ENCODE data around the gene LRP1. TPM values are rescaled to one million over a fixed set of nuclear protein-coding genes. Genes with fewer than 3 reads are reported as not detected.
A peak's percentile ranks its signal among the peaks of the same experiment; 100 is the strongest.
"Not testable (repeated sequence)": the region's sequence is repeated elsewhere in the genome, so short reads cannot be mapped to it uniquely, and the experiment has no call there.

Gene LRP1
- total and polyA plus RNA-seq, 5 experiments from 2014 or later = 0.51 to 6.0 (median 2.7) TPM; not detected in 1

- DNase-seq (peak in 1 of 10 donors; percentile 8), ATAC-seq (no peak)
- POLR2A ChIA-PET = no interaction called here
- Mint-ChIP-seq H3K27ac (no peak overlapping the region), H3K4me1 (peaks cover 4 to 16% (median 5%) of the 10 kb centered on the region in 4 donors), H3K36me3 (no peaks in the 10 kb centered on the region), H3K27me3 (peaks cover 0 to 4% (median 0%) of the 10 kb centered on the region in 5 donors), H3K4me3 (no peak overlapping the region), H3K9me3 (no peaks in the 10 kb centered on the region)
Measured at GRCh38 chr12:57119294-57120085, 8.8 kb upstream of the LRP1 start.

DNA sequence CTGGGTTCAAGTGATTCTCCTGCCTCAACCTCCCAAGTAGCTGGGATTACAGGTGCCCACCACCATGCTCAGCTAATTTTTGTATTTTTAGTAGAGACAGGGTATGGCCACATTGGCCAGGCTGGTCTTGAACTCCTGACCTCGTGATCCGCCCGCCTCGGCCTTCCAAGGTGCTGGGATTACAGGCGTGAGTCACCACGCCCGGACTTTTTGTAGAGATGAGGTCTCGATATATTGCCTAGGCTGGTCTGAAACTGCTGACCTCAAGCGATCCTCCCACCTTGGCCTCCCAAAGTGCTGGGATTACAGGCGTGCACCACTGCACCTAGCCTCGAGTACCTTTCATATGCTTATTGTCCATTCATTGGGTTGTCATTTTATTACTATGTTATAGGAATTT, 7.6 kb upstream of the LRP1 start:
- H3K36me3 Mint-ChIP-seq, H3K4me3 Mint-ChIP-seq, POLR2A ChIA-PET, ATAC-seq, H3K27ac Mint-ChIP-seq, H3K9me3 Mint-ChIP-seq, H3K27me3 Mint-ChIP-seq: not testable (repeated sequence)
- H3K4me1 Mint-ChIP-seq = peaks cover 4 to 16% (median 7%) of the 10 kb centered on the region in 4 donors
- DNase-seq = peak in 1 of 10 donors; percentile 57

GRCh38 chr12:57123813-57124212, 4.5 kb upstream of the LRP1 start:
- Mint-ChIP-seq H3K36me3 (no peaks in the 10 kb centered on the region), H3K4me3 (no peak overlapping the region), H3K4me1 (peaks cover 8 to 17% (median 15%) of the 10 kb centered on the region in 4 donors), H3K27ac (peak overlapping the region in 2 of 10 donors; percentile 17 to 46), H3K27me3 (peaks cover 0 to 8% (median 0%) of the 10 kb centered on the region in 5 donors), H3K9me3 (no peaks in the 10 kb centered on the region)
- ATAC-seq (no peak), DNase-seq (peak in 1 of 10 donors; percentile 0)
- POLR2A ChIA-PET = interaction anchor here (0.5 to 1.8 kb wide), 5 partner anchors 12 to 389 kb away, joined by 3 to 11 read pairs (median 4); partner anchors contain the start of gene STAT6

- peaks cover 8 to 17% (median 12%) of the 10 kb centered on the region in 4 donors for H3K4me1 Mint-ChIP-seq
- no peaks in the 10 kb centered on the region for H3K9me3 Mint-ChIP-seq
- DNase-seq (peak; percentile 53 to 89 (median 76)), ATAC-seq (peak; percentile 52 to 67)
- H3K27me3 Mint-ChIP-seq = peaks cover 0 to 8% (median 0%) of the 10 kb centered on the region in 5 donors
- peak overlapping the region in 1 of 10 donors; percentile 5 for H3K4me3 Mint-ChIP-seq
- no peaks in the 10 kb centered on the region for H3K36me3 Mint-ChIP-seq
- peak overlapping the region in 3 of 10 donors; percentile 14 to 46 (median 17) for H3K27ac Mint-ChIP-seq
- POLR2A ChIA-PET = interaction anchor here (0.5 to 1.8 kb wide), 6 partner anchors 12 to 389 kb away, joined by 3 to 11 read pairs (median 4); partner anchors contain the start of gene STAT6
Measured at GRCh38 chr12:57124261-57124877, 3.9 kb upstream of the LRP1 start.

DNA sequence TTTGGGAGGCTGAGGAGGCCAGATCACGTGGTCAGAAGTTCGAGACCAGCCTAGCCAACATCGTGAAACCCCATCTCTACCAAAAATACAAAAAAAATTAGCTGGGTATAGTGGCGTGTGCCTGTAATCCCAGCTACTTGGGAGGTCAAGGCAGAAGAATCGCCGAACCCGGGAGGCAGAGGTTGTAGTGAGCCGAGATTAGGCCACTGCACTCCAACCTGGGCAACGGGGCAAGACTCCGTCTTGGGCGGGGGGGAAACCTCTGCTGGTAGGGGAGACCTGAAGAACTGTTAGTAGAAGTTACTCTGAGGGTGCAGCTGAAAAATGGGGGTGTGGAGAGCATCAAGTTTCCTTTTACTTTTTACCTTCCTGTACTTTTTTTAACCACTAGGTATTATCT, 2.2 kb upstream of the LRP1 start:
- DNase-seq (peak in 1 of 10 donors; percentile 22), ATAC-seq (no peak)
- Mint-ChIP-seq H3K9me3 (no peaks in the 10 kb centered on the region), H3K27ac (peak overlapping the region in 1 of 10 donors; percentile 77), H3K27me3 (peaks cover 0 to 8% (median 0%) of the 10 kb centered on the region in 5 donors), H3K36me3 (no peaks in the 10 kb centered on the region), H3K4me1 (peaks cover 10 to 18% (median 15%) of the 10 kb centered on the region in 4 donors), H3K4me3 (peak overlapping the region in 2 of 10 donors; percentile 22 to 28)
- POLR2A ChIA-PET = interaction anchor here (1.4 kb wide), 1 partner anchor 14 kb away, joined by 5 read pairs; no protein-coding TSS in a partner anchor

DNA sequence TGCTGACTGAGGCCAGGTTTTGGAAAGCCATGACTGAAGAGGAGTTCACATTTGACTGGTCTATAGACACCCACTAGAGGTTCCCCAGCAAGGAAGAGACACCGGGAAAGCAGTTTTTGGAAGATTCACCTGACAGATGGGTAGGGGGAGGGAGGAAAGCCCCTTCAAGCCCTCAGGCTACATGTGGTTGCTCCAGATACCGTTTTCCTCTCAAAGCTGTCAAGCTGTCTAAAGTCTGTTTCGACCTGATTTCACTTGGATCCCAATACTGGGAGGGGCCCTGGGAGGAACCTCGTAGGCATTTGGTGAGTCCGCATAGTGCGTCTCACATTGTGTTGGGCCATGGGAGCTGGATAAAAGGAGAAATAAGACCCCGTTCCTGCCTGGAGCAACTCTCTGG, 1.7 kb upstream of the LRP1 start:
- peak overlapping the region in 3 of 10 donors; percentile 24 to 85 (median 62) for H3K27ac Mint-ChIP-seq
- no peaks in the 10 kb centered on the region for H3K36me3 Mint-ChIP-seq
- DNase-seq (peak in 1 of 10 donors; percentile 34), ATAC-seq (no peak)
- H3K27me3 Mint-ChIP-seq = peaks cover 0 to 8% (median 0%) of the 10 kb centered on the region in 5 donors
- POLR2A ChIA-PET = interaction anchor here (1.2 to 1.4 kb wide), 3 partner anchors 14 to 79 kb away, joined by 3 to 5 read pairs (median 4); no protein-coding TSS in a partner anchor
- no peaks in the 10 kb centered on the region for H3K9me3 Mint-ChIP-seq
- peak overlapping the region; percentile 19 to 95 (median 70) for H3K4me3 Mint-ChIP-seq
- H3K4me1 Mint-ChIP-seq = peaks cover 11 to 18% (median 17%) of the 10 kb centered on the region in 4 donors

DNA sequence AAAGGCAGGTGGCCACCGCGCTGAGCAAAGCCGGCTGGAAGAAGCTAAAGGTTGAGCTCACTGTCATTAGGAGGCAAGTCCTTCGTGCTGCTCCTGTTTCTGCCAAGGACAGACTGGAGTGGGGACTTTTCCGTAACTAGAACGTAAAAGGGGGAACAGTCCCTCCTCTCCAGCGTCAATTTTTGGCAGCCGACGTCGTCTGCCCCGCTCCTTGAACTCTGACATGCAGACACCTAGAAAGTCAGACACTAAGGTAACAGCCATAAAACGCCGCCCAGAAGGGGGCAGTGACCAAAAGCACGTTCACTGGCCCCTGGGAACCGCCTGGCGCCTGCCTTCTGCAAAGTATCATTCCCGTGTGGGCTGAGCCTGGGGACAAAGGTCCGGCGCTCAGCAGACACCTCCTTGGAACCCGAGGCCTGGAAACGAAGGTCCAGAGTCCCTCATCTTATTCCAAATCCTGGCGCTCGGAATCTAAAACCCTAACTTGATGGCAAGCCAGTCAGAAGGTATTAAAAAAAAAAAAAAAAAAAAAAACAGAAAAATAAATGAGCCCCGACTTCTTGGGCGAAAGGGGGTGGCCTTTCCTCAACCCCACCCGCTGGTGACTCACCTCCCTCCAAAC, 1.1 kb upstream of the LRP1 start:
- Mint-ChIP-seq H3K9me3 (no peaks in the 10 kb centered on the region), H3K4me1 (peaks cover 14 to 19% (median 17%) of the 10 kb centered on the region in 4 donors), H3K27ac (peak overlapping the region in 9 of 10 donors; percentile 26 to 85 (median 66)), H3K4me3 (peak overlapping the region; percentile 81 to 95 (median 88)), H3K27me3 (peaks cover 0 to 8% (median 0%) of the 10 kb centered on the region in 5 donors), H3K36me3 (no peaks in the 10 kb centered on the region)
- POLR2A ChIA-PET = interaction anchor here (0.5 to 1.6 kb wide), 7 partner anchors 33 to 1393 kb away, joined by 3 to 7 read pairs (median 4); partner anchors contain the start of gene NEMP1
- DNase-seq (peak in 9 of 10 donors; percentile 16 to 82 (median 42)), ATAC-seq (peak; percentile 38 to 43)

- peaks cover 17 to 25% (median 18%) of the 10 kb centered on the region in 4 donors for H3K4me1 Mint-ChIP-seq
- DNase-seq (peak in 1 of 10 donors; percentile 59), ATAC-seq (no peak)
- H3K9me3 Mint-ChIP-seq = no peaks in the 10 kb centered on the region
- POLR2A ChIA-PET = interaction anchor here (0.5 to 2.5 kb wide), 8 partner anchors 17 to 403 kb away, joined by 3 to 13 read pairs (median 4); partner anchors contain the start of genes NEMP1 and STAT6
- H3K36me3 Mint-ChIP-seq = no peaks in the 10 kb centered on the region
- H3K27me3 Mint-ChIP-seq = peaks cover 0 to 8% (median 0%) of the 10 kb centered on the region in 5 donors
- peak overlapping the region in 3 of 10 donors; percentile 6 to 88 (median 59) for H3K27ac Mint-ChIP-seq
- H3K4me3 Mint-ChIP-seq = peak overlapping the region; percentile 33 to 95 (median 88)
Measured at GRCh38 chr12:57128519-57129247, 400 bp downstream of the LRP1 start.

DNA sequence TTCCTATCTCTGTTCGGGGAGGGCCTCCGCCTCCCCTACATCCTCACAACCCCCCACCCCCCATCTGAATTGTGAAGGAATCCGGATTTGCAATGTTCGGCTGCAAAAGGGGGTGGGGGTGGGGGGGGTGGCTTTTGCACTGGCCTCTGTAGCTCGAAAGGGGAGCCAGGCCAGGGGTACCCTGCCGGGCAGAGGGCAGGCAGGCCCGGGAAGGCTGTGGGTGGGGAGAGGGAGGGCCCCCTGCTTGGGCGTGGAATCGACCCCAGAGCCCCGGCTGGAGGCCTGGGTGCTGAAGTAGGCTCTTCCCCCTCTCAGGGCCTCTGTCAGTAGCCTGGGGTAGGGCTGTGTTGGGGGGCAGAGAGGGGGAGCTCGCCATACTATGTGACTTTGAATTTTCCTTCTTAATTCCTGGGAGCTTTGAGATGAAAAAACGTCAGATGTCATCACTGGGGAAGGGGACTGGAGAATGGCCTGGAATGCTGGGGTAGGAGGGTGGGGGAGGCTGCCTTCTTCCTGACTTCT, 1.1 kb downstream of the LRP1 start:
- H3K9me3 Mint-ChIP-seq = no peaks in the 10 kb centered on the region
- H3K27ac Mint-ChIP-seq = peak overlapping the region in 4 of 10 donors; percentile 48 to 78 (median 62)
- H3K4me1 Mint-ChIP-seq = peaks cover 12 to 26% (median 14%) of the 10 kb centered on the region in 4 donors
- H3K27me3 Mint-ChIP-seq = peaks cover 0 to 6% (median 0%) of the 10 kb centered on the region in 5 donors
- no peak for ATAC-seq
- DNase-seq = peak in 1 of 10 donors; percentile 48
- peak overlapping the region; percentile 54 to 95 (median 69) for H3K4me3 Mint-ChIP-seq
- POLR2A ChIA-PET = interaction anchor here (0.6 to 2.5 kb wide), 2 partner anchors 17 to 253 kb away, joined by 5 to 13 read pairs; partner anchors contain the start of gene STAT6
- no peaks in the 10 kb centered on the region for H3K36me3 Mint-ChIP-seq

GRCh38 chr12:57129889-57130288, 1.6 kb downstream of the LRP1 start:
- ATAC-seq (no peak), DNase-seq (peak in 1 of 10 donors; percentile 61)
- H3K4me1 Mint-ChIP-seq = peaks cover 9 to 26% (median 13%) of the 10 kb centered on the region in 4 donors
- no peaks in the 10 kb centered on the region for H3K9me3 Mint-ChIP-seq
- H3K36me3 Mint-ChIP-seq = no peaks in the 10 kb centered on the region
- H3K27me3 Mint-ChIP-seq = peaks cover 0 to 4% (median 0%) of the 10 kb centered on the region in 5 donors
- POLR2A ChIA-PET = interaction anchor here (2.5 kb wide), 1 partner anchor 18 kb away, joined by 13 read pairs; the partner anchor contains the start of gene STAT6
- H3K4me3 Mint-ChIP-seq = peak overlapping the region; percentile 54 to 86 (median 69)
- H3K27ac Mint-ChIP-seq = peak overlapping the region in 6 of 10 donors; percentile 48 to 85 (median 65)

DNA sequence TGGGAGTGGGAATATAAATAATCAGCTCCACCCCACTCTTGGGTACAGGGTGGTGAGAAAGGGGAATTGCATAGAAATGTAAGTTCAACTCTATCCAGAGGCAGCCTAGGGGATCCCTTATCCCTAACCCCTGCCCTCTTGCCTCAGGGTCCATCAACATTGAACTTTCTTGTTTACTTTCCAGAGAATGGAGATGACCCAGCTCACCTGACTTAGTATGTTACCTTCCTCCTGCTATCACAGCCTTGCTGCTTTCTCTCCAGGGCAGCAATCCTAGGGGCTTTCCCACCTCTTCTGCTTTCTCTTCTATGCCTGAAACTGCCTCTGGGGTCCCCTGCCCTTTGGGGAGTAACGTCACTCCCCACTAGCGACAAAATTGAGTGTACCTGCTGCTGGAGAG, 2.7 kb downstream of the LRP1 start:
- Mint-ChIP-seq H3K36me3 (no peaks in the 10 kb centered on the region), H3K9me3 (no peaks in the 10 kb centered on the region), H3K27ac (peak overlapping the region in 1 of 10 donors; percentile 22), H3K4me3 (peak overlapping the region in 4 of 10 donors; percentile 5 to 71 (median 32)), H3K27me3 (peaks cover 0 to 2% (median 0%) of the 10 kb centered on the region in 5 donors), H3K4me1 (peaks cover 9 to 26% (median 13%) of the 10 kb centered on the region in 4 donors)
- no peak for ATAC-seq
- POLR2A ChIA-PET = interaction anchor here (0.8 kb wide), 1 partner anchor 28 kb away, joined by 3 read pairs; no protein-coding TSS in a partner anchor
- DNase-seq = no peak

Measured in naive thymus-derived CD8-positive, alpha-beta T cell (primary cell).